ENCODE results near the gene RFTN2.

DNA sequence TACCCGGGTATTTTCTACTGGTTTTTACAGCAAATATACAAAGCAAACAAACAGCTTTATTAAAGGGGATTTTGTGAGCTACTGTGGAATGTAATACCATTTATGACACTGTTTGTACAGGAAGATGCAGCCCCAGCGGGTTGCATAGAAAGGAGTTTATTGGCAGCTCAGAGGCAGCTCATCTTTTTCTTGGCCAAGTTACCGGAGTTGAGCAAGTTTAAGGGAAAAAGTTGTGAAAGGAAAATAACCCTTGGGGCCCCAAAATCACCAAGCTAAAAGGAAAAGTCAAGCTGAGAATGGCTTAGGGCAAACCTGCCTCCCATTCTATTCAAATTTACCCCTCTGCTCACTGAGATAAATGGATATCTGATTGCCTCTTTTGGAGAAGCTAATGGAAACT, 98.8 kb downstream of the RFTN2 start:
- TF ChIP-seq, protein P1, sequence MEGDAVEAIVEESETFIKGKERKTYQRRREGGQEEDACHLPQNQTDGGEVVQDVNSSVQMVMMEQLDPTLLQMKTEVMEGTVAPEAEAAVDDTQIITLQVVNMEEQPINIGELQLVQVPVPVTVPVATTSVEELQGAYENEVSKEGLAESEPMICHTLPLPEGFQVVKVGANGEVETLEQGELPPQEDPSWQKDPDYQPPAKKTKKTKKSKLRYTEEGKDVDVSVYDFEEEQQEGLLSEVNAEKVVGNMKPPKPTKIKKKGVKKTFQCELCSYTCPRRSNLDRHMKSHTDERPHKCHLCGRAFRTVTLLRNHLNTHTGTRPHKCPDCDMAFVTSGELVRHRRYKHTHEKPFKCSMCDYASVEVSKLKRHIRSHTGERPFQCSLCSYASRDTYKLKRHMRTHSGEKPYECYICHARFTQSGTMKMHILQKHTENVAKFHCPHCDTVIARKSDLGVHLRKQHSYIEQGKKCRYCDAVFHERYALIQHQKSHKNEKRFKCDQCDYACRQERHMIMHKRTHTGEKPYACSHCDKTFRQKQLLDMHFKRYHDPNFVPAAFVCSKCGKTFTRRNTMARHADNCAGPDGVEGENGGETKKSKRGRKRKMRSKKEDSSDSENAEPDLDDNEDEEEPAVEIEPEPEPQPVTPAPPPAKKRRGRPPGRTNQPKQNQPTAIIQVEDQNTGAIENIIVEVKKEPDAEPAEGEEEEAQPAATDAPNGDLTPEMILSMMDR (IDR thresholded peaks at IDR 0.05; ENCODE audit: extremely low read depth in 1 of 2, insufficient read depth in 1 of 2, low read depth in 1 of 2, low read length in 2 of 2), result no peak
- no peak for TF ChIP-seq POLR2A (IDR thresholded peaks at IDR 0.05; ENCODE audit: low read depth, low read length)
- no peak for TF ChIP-seq EZH2 (IDR thresholded peaks at IDR 0.05; ENCODE audit: borderline replicate concordance, low read depth, low read length, severe bottlenecking)

Measured in endothelial cell of umbilical vein (primary cell).